ENCODE results near the gene CDCA3. TPM values are rescaled to one million over a fixed set of nuclear protein-coding genes. Genes with fewer than 3 reads are reported as not detected.
A peak's percentile ranks its signal among the peaks of the same experiment; 100 is the strongest.
"Not testable (repeated sequence)": the region's sequence is repeated elsewhere in the genome, so short reads cannot be mapped to it uniquely, and the experiment has no call there.

The CDCA3 gene
- 10 to 100 TPM; 87.8 to 99.7 TPM for total RNA-seq

DNA sequence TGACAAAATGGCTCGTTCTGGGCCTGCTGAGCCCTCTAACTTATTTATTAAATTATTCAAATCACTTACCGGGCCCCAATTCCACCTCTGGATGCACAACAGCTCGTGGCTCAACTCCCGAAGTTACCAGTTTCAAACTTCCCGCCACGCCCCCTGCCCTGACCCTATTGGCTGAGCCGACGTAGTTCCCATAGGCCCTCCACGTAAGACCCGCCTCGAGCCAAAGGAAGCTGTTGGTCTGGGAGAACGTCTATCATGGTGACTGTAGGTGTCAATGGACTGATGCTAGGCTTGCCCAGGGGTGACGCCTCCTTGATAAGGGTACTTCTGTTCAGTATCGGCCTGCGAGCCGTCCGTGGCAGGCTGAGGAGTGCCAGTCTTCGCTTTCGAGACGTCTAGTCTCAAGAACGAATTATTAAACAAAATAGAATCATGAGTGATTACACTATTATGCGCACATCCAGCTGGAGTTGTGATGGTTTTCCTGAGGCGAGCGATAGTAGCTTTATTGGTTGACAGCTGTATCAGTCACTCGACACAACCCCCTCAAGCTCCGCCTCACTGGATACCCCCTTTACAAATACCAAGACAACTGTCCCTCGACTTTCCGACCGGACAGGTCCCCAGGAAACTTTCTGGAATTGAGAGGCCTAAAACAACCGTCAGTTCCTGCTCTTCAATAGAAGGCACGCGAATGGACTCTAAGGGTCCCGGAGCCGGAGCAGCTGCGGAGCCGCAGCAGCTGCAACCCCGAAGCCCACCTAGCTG, at the start of gene CDCA3:
TSS of gene CDCA3 (minus strand) at position 134 of the 768 bp plus-strand sequence. CDS start 334 bp downstream, outside the sequence.
- ChIA-PET POLR2A (interaction anchor here (0.6 to 4.2 kb wide), 19 partner anchors 10 to 381 kb away, joined by 3 to 65 read pairs (median 3); partner anchors contain the start of genes C12orf57, CD4, COPS7A and GAPDH), CTCF (interaction anchor here (0.5 to 4.0 kb wide), 33 partner anchors 10 to 312 kb away, joined by 3 to 51 read pairs (median 4); partner anchors contain the start of genes COPS7A, MLF2, SPSB2 and TPI1)
- DNase-seq (peak; percentile 97), ATAC-seq (peak; percentile 60)
- Mint-ChIP-seq H3K4me3 (peak within 1 kb of the TSS; percentile 93), H3K27me3 (no peaks in the 10 kb centered on the region), H3K4me1 (peaks cover 21% of the 10 kb centered on the region), H3K27ac (peak within 1 kb of the TSS; percentile 99), H3K9me3 (ENCODE audit: low read depth) (no peaks in the 10 kb centered on the region), H3K36me3 (ENCODE audit: low read depth) (peaks cover 50% of the 10 kb centered on the region)
- intact Hi-C loops (cut with DNase I, micrococcal nuclease): loop anchor here (1.0 to 5.0 kb wide), 3 partner anchors 22 to 294 kb away; partner anchors contain the start of genes IFFO1 (in 1 of the 2) and SPSB2 (in 1 of the 2)

DNA sequence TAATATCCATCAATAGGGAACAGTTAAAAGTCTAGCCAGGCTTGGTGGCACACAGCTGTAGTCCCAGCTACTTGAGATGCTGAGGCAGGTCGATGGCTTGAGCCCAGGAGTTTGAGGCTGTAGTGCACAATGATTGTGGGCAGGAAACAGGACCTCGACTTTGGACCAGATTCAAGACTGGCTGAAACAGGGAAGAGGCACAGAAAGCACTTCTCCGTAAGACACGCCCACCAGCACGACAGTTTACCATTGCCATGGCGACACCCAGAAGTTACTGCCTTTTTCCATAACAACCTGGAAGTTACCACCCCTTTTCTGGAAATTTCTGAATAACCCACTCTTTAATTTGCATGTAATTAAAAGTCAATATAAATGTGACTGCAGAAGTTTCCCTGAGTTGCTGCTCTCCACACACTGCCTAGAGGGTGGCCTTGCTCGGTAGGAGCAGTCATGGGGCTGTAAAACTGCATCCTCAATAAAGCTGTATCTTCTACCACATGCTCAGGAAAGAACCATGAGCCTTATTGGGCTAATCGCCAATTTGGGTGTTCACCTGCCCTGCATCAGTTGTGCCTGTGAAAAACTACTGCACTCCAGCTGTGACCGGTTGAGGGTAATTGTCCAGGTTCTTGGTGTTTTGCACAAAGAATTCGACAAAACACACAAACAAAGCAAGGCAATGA, 48.9 kb upstream of the CDCA3 start:
- ChIA-PET CTCF (interaction anchor here (0.6 to 1.8 kb wide), 5 partner anchors 8 to 400 kb away, joined by 3 to 9 read pairs (median 3); no protein-coding TSS in a partner anchor), POLR2A (no interaction called here)
- no peaks in the 10 kb centered on the region for H3K27me3 Mint-ChIP-seq
- H3K9me3 Mint-ChIP-seq (ENCODE audit: low read depth): no peaks in the 10 kb centered on the region
- intact Hi-C loops (cut with DNase I, micrococcal nuclease): loop anchor here in 1 of 2 experiments (5.0 kb wide), 1 partner anchor 33 kb away; the partner anchor contains the start of gene TPI1
- no peak overlapping the region for H3K4me3 Mint-ChIP-seq
- ATAC-seq: no peak
- peaks cover 16% of the 10 kb centered on the region for H3K4me1 Mint-ChIP-seq
- H3K36me3 Mint-ChIP-seq (ENCODE audit: low read depth): no peaks in the 10 kb centered on the region
- peak; percentile 55 for DNase-seq
- H3K27ac Mint-ChIP-seq: no peak overlapping the region

DNA sequence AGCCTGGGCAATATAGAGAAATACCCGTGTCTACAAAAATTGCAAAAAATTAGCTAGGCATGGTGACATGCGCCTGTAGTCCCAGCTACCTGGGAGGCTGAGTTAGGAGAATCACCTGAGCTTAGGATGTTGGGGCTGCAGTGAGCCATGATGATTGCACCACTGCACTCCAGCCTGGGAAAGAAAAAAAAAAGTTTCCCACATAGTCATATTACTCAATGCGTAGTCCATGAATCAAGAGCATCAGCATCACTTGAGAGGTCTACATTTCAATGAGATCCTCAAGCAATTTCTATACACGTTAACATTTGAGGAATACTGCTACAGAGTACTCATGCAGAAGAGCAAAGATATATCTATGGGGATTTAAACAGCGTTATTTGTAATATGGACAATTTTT, 48.3 kb upstream of the CDCA3 start:
- H3K9me3 Mint-ChIP-seq (ENCODE audit: low read depth): no peaks in the 10 kb centered on the region
- intact Hi-C loops (cut with DNase I, micrococcal nuclease): no loop called here
- CTCF ChIA-PET: interaction anchor here (0.6 to 1.8 kb wide), 6 partner anchors 8 to 399 kb away, joined by 3 to 9 read pairs (median 3); no protein-coding TSS in a partner anchor
- no peaks in the 10 kb centered on the region for H3K27me3 Mint-ChIP-seq
- ATAC-seq: no peak
- H3K27ac Mint-ChIP-seq: no peak overlapping the region
- peaks cover 16% of the 10 kb centered on the region for H3K4me1 Mint-ChIP-seq
- POLR2A ChIA-PET: no interaction called here
- DNase-seq: no peak
- no peak overlapping the region for H3K4me3 Mint-ChIP-seq
- H3K36me3 Mint-ChIP-seq (ENCODE audit: low read depth): no peaks in the 10 kb centered on the region

DNA sequence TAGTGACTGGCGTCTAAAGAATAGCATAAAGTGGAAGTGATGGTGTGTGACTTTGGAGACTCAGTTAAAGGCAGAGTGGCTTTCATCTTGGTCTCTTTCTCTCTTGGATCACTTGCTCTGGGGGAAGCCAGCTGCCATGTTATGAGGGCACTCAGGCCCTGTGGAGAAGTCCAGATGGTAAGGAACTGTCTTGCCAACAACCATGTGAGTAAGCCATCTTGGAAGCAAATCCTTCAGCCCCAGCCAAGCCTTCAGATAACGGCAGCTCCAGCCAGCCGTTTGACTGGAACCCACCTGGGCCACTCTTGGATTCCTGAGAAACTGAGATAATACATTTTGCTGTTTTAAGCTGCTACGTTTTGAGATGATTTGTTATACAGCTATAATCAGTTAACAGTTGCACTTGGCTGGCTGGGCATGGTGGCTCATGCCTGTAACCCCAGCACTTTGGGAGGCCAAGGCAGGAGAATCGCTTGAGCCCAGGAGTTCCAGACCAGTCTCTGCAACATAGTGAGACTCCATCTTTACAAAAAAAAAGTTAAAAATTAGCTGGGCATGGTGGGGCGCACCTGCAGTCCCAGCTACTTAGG, 45.9 kb upstream of the CDCA3 start:
- H3K9me3 Mint-ChIP-seq (ENCODE audit: low read depth): no peaks in the 10 kb centered on the region
- no peaks in the 10 kb centered on the region for H3K36me3 Mint-ChIP-seq (ENCODE audit: low read depth)

DNA sequence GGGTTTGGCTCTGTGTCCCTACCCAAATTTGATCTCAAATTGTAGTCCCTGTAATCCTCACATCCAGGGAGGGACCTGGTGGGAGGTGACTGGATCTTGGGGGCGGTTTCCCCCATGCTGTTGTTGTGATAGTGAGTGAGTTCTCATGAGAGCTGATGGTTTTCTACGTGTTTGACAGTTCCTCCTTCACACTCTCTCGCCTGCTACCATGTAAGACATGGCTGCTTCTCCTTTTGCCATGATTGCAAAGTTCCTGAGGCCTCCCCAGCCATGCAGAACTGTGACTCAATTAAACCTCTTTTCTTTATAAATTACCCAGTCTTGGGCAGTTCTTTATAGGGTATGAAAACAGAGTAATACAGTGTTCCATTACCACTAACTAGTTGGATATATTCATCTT, 43.2 kb upstream of the CDCA3 start:
- DNase-seq (no peak), ATAC-seq (no peak)
- Mint-ChIP-seq H3K4me1 (peaks cover 12% of the 10 kb centered on the region), H3K9me3 (ENCODE audit: low read depth) (no peaks in the 10 kb centered on the region), H3K27ac (no peak overlapping the region), H3K36me3 (ENCODE audit: low read depth) (peaks cover 5% of the 10 kb centered on the region), H3K4me3 (no peak overlapping the region), H3K27me3 (no peaks in the 10 kb centered on the region)
- intact Hi-C loops (cut with DNase I, micrococcal nuclease): no loop called here
- POLR2A ChIA-PET: no interaction called here
- CTCF ChIA-PET: interaction anchor here (1.2 kb wide), 1 partner anchor 25 kb away, joined by 5 read pairs; no protein-coding TSS in a partner anchor

More for the DNA sequence above, 45.9 kb upstream of the CDCA3 start:
- no peak overlapping the region for H3K27ac Mint-ChIP-seq
- POLR2A ChIA-PET: no interaction called here
- DNase-seq: no peak
- intact Hi-C loops (cut with DNase I, micrococcal nuclease): no loop called here
- no peak for ATAC-seq
- peaks cover 19% of the 10 kb centered on the region for H3K4me1 Mint-ChIP-seq
- no peak overlapping the region for H3K4me3 Mint-ChIP-seq
- H3K27me3 Mint-ChIP-seq: no peaks in the 10 kb centered on the region
- CTCF ChIA-PET: interaction anchor here (0.7 to 1.0 kb wide), 3 partner anchors 17 to 34 kb away, joined by 3 to 4 read pairs (median 3); partner anchors contain the start of genes ENO2 and SPSB2

DNA sequence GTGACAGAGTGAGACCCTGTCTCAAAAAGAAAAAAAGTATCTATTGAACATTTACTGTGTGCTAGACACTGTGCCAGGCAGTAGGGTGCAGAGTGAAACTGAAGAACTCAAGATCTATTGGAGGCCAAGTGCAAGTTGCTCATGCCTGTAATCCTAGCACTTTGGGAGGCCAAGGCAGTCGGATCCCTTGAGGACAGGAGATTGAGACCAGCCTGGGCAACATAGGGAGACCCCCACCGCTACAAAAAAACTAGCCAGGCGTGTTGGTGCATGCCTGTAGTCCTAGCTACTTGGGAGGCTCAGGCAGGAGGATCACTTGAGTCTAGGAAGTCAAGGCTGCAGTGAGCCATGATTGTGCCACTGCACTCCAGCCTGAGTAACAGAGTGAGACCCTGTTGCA, 41.6 kb upstream of the CDCA3 start:
- intact Hi-C loops (cut with DNase I, micrococcal nuclease); DNase-seq; ATAC-seq; H3K27me3 Mint-ChIP-seq; H3K36me3 Mint-ChIP-seq (ENCODE audit: low read depth); POLR2A ChIA-PET; H3K9me3 Mint-ChIP-seq (ENCODE audit: low read depth): not testable (repeated sequence)
- peak overlapping the region; percentile 87 for H3K4me3 Mint-ChIP-seq
- H3K27ac Mint-ChIP-seq: peak overlapping the region; percentile 58
- CTCF ChIA-PET: interaction anchor here (0.6 to 2.0 kb wide), 4 partner anchors 8 to 76 kb away, joined by 3 to 9 read pairs (median 4); no protein-coding TSS in a partner anchor
- peaks cover 12% of the 10 kb centered on the region for H3K4me1 Mint-ChIP-seq

DNA sequence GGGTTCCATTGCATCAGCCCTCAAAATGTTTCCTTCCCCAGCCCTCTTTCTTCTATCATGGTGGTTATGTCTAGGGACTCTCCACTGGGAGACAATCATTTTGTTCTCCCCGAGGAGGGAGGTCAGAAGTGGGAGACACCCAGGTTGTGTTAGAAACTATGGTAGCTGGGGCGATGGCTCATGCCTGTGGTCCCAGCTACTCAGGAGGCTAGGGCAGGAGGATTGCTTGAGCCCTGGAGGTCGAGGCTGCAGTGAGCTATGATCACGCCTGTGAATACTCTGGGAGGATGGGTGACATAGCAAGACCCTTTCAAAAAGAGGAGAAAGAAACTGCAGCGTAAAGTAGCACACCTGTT, 40.5 kb upstream of the CDCA3 start:
- Mint-ChIP-seq H3K4me1 (peaks cover 12% of the 10 kb centered on the region), H3K27me3 (no peaks in the 10 kb centered on the region), H3K4me3 (peak overlapping the region; percentile 87), H3K9me3 (ENCODE audit: low read depth) (no peaks in the 10 kb centered on the region), H3K27ac (peak overlapping the region; percentile 94), H3K36me3 (ENCODE audit: low read depth) (peaks cover 5% of the 10 kb centered on the region)
- DNase-seq (peak; percentile 40), ATAC-seq (peak; percentile 24)
- intact Hi-C loops (cut with DNase I, micrococcal nuclease): loop anchor here (1.0 to 2.0 kb wide), 15 partner anchors 13 to 298 kb away; partner anchors contain the start of genes LRRC23 (in 2 of the 2), SPSB2 (in 2 of the 2), USP5 (in 2 of the 2) and CHD4 (in 1 of the 2)
- ChIA-PET CTCF (interaction anchor here (0.7 to 2.0 kb wide), 27 partner anchors 9 to 355 kb away, joined by 3 to 38 read pairs (median 5); partner anchors contain the start of genes CDCA3, COPS7A, LRRC23 and SPSB2), POLR2A (interaction anchor here (0.6 to 1.7 kb wide), 9 partner anchors 10 to 352 kb away, joined by 3 to 18 read pairs (median 4); partner anchors contain the start of genes C12orf57, RNU7-1 and SPSB2)

DNA sequence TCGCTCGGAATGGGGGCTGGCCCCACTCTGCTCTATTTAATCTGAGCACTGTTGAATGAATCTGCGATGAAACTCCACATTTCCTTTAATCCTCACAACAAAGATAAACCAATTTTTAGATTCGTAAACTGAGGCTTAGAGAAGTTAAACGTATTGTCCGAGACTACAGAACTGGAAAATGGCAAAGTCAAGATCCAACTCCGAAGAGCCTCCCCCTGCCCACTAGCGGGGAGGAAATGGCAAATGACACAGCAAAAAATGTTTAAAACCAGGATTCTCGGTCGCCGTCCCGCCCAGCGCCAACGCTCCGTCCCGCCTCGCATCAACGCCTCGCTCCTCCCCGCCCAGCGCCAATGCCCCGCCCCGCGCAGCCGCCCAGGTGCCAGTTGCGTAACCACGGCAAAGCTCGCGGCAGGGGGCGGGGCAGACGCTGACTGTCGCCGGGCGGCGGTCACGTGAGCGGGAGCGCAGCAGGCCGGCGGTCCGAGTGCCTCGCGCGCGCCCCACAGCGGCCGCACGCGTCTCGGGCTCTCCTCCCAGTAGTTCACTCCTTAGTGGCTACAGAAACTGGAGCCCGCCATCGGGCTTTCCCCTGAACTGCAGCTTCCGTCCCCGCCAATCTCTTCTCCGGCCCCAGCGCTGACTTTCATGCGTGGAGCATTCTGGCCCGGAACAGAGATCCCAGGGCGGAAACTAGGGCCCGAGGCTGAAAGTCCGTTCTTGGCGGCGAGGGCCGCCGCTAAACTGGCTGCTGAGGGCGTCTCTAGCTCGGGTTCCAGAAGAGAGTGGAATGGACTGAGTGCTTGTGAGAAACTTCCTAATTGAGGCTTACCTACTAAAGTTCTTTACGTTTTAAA, 39.9 kb upstream of the CDCA3 start:
- CTCF ChIA-PET: interaction anchor here (0.6 to 2.0 kb wide), 31 partner anchors 9 to 753 kb away, joined by 3 to 38 read pairs (median 4); partner anchors contain the start of genes CDCA3, COPS7A, LRRC23 and SPSB2
- intact Hi-C loops (cut with DNase I, micrococcal nuclease): loop anchor here (1.0 to 2.0 kb wide), 15 partner anchors 13 to 298 kb away; partner anchors contain the start of genes LRRC23 (in 2 of the 2), SPSB2 (in 2 of the 2), USP5 (in 2 of the 2) and CHD4 (in 1 of the 2)

DNA sequence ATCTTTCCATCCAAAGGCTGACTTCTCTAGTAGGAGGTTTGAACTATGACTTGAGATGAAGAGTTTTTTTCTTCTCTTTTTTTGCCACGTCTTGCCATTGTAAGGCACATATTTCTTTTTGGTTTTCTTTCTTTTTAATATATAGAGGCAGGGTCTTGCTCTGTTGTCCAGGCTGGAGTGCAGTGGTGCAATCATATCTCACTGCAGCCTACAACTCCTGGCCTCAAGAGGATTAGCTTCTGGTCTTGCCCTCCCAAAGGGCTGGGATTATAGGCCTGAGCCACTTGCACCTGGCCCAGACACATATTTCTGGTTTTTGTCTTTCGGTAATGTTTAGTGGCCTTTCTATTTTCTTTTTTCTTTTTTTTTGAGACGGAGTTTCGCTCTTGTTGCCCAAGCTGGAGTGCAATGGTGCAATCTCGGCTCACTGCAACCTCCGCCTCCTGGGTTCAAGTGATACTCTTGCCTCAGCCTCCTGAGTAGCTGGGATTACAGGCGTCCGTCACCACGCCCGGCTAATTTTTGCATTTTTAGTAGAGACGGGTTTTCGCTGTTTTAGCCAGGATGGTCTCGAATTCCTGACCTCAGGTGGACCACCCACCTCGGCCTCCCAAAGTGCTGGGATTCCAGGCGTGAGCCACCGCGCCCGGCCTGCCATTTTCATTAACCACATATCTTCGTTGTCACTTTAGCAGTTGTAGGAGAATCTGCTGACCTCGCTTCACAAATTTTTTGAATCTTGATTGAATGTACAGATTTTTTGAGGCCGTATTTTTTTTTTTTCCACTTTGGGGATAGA, 38.9 kb upstream of the CDCA3 start:
- not testable (repeated sequence) for H3K36me3 Mint-ChIP-seq (ENCODE audit: low read depth); H3K27me3 Mint-ChIP-seq; H3K9me3 Mint-ChIP-seq (ENCODE audit: low read depth); ATAC-seq; DNase-seq
- H3K27ac Mint-ChIP-seq: peak overlapping the region; percentile 94
- ChIA-PET POLR2A (interaction anchor here (0.6 kb wide), 1 partner anchor 333 kb away, joined by 4 read pairs; no protein-coding TSS in a partner anchor), CTCF (interaction anchor here (0.8 to 1.0 kb wide), 2 partner anchors 10 to 11 kb away, joined by 4 read pairs; no protein-coding TSS in a partner anchor)
- intact Hi-C loops (cut with DNase I, micrococcal nuclease): loop anchor here (2.0 kb wide), 2 partner anchors 37 to 109 kb away; partner anchors contain the start of gene USP5 (in 1 of the 2)
- H3K4me3 Mint-ChIP-seq: peak overlapping the region; percentile 87
- peaks cover 12% of the 10 kb centered on the region for H3K4me1 Mint-ChIP-seq

More for the DNA sequence above, 39.9 kb upstream of the CDCA3 start:
- Mint-ChIP-seq H3K27ac (peak overlapping the region; percentile 94), H3K4me1 (peaks cover 12% of the 10 kb centered on the region), H3K27me3 (no peaks in the 10 kb centered on the region), H3K4me3 (peak overlapping the region; percentile 87), H3K36me3 (ENCODE audit: low read depth) (peaks cover 5% of the 10 kb centered on the region), H3K9me3 (ENCODE audit: low read depth) (no peaks in the 10 kb centered on the region)
- ATAC-seq (peak; percentile 94), DNase-seq (peak; percentile 100)
- POLR2A ChIA-PET: interaction anchor here (0.6 to 1.7 kb wide), 11 partner anchors 9 to 351 kb away, joined by 3 to 18 read pairs (median 4); partner anchors contain the start of genes C12orf57, ENO2, RNU7-1 and SPSB2

All from activated CD4-positive, alpha-beta T cell treated with anti-CD3 and anti-CD28 coated beads for 36 hours (primary cell).